GM12878 (cell line): Measurements from ENCODE around the gene GNB3. TPM values are rescaled to one million over a fixed set of nuclear protein-coding genes. Genes with fewer than 3 reads are reported as not detected.

ENCODE experiments used
- ATAC-seq: fragments of 200-7000 bp; cut with Tn5 transposase; 3 replicates; pipeline ENCODE4 v1.9.1; 2020; ENCODE audit warnings: mild to moderate bottlenecking, moderate library complexity
- BruUV-seq: library from RNA; stranded (reverse); fragments of 400-500 nt; replicated peaks from 2 replicates; lab custom pipeline; 2021; lab: Mats Ljungman, UMichigan
- CTCF ChIA-PET: fragments of 300-600 bp; sonication (Branson Sonifier 250); formaldehyde crosslinking; extraction: SDS; loops from one replicate; lab custom pipeline; 2021; ENCODE audit warnings: inconsistent platforms; lab: Yijun Ruan, JAX
- POLR2A ChIA-PET: fragments of 350-600 bp; formaldehyde crosslinking; extraction: SDS; loops from one replicate; lab custom pipeline; 2021; ENCODE audit warnings: inconsistent platforms; lab: Charles Lee
- RAD21 ChIA-PET: fragments of 300-600 bp; sonication (Branson Sonifier 250); formaldehyde crosslinking; loops from one replicate; lab custom pipeline; 2023; ENCODE audit warnings: antibody characterized with exemption; ENCODE audit not compliant: unreplicated experiment; lab: Charles Lee
- SMC1A ChIA-PET: fragments of 300-600 bp; sonication (Branson Sonifier 250); formaldehyde crosslinking; loops from one replicate; lab custom pipeline; 2023; ENCODE audit not compliant: unreplicated experiment, uncharacterized antibody; lab: Charles Lee
- DNase-seq: peaks from one replicate; pipeline ENCODE4 v3.0.0-alpha.2; 2011; ENCODE audit warnings: low read depth, low spot score
- FAIRE-seq: peaks from 3 replicates; lab custom pipeline; 2011; peaks lifted over from hg19 to GRCh38; lab: Jason Lieb, UNC
- H2AFZ ChIP-seq: 2 replicates; pipeline ENCODE4 v1.6.0; 2011; ENCODE audit warnings: low read depth, low read length, control low read depth; ENCODE audit not compliant: control insufficient read depth
- H3K27ac ChIP-seq: 2 replicates; pipeline ENCODE4 v1.5.1; 2011; ENCODE audit warnings: control low read depth; ENCODE audit not compliant: control insufficient read depth, insufficient read depth
- H3K27me3 ChIP-seq, 2 experiments: replicated peaks in 1 of 2; 2 replicates each; pipeline versions ENCODE4 v1.6.0 to v1.6.1; 2011; ENCODE audit warnings: low read length in 1 of 2; ENCODE audit not compliant: control insufficient read depth in 2 of 2, insufficient read depth in 2 of 2
- H3K36me3 ChIP-seq, 2 experiments: 2 replicates each; pipeline ENCODE4 v1.5.1; 2011; ENCODE audit warnings: low read length in 1 of 2; ENCODE audit not compliant: control insufficient read depth in 2 of 2, insufficient read depth in 2 of 2
- H3K4me1 ChIP-seq: 2 replicates; pipeline ENCODE4 v1.6.1; 2011; ENCODE audit warnings: mild to moderate bottlenecking, low read length, moderate library complexity, mixed read lengths; ENCODE audit not compliant: control insufficient read depth, insufficient read depth
- H3K4me2 ChIP-seq: 2 replicates; pipeline ENCODE4 v1.6.0; 2011; ENCODE audit warnings: control low read depth; ENCODE audit not compliant: control insufficient read depth, insufficient read depth
- H3K4me3 ChIP-seq: fragments of 200-600 bp; sonication (generic); 2 replicates; pipeline ENCODE4 v1.5.1; 2016
- H3K79me2 ChIP-seq: 2 replicates; pipeline ENCODE4 v1.6.0; 2011; ENCODE audit warnings: low read length; ENCODE audit not compliant: control insufficient read depth, insufficient read depth
- H3K9ac ChIP-seq: 2 replicates; pipeline ENCODE4 v1.8.0; 2011; ENCODE audit warnings: low read length, control low read depth, mixed read lengths; ENCODE audit not compliant: control insufficient read depth, insufficient read depth
- H3K9me3 ChIP-seq: replicated peaks from 3 replicates; pipeline ENCODE4 v1.5.1; 2011; ENCODE audit warnings: mild to moderate bottlenecking, low read length; ENCODE audit not compliant: control insufficient read depth, insufficient read depth
- H4K20me1 ChIP-seq: 2 replicates; pipeline ENCODE4 v1.6.0; 2011; ENCODE audit not compliant: control insufficient read depth, insufficient read depth
- ATF3 ChIP-seq: IDR thresholded peaks from 2 replicates; pipeline ENCODE4 v1.6.1; 2011; ENCODE audit warnings: low read depth, mild to moderate bottlenecking, low read length, moderate library complexity, borderline replicate concordance; ENCODE audit errors: extremely low read depth
- BMI1 ChIP-seq: fragments of 450-650 bp; IDR thresholded peaks from 2 replicates; pipeline ENCODE4 v1.6.1; 2016; ENCODE audit warnings: mild to moderate bottlenecking, moderate library complexity, borderline replicate concordance
- HDAC2 ChIP-seq: fragments of 200-600 bp; sonication (generic); IDR thresholded peaks from 2 replicates; pipeline ENCODE4 v1.6.1; 2017
- JUND ChIP-seq: IDR thresholded peaks from 2 replicates; pipeline ENCODE4 v1.6.1; 2012; ENCODE audit warnings: low read depth, mild to moderate bottlenecking, low read length, improper control_type of control experiment, moderate library complexity
- KDM1A ChIP-seq: fragments of 200-600 bp; sonication (generic); IDR thresholded peaks from 2 replicates; pipeline ENCODE4 v1.6.1; 2016; ENCODE audit warnings: borderline replicate concordance
- MAX ChIP-seq: IDR thresholded peaks from 2 replicates; pipeline ENCODE4 v1.6.1; 2012; ENCODE audit warnings: low read depth, low read length, improper control_type of control experiment
- RB1 ChIP-seq: fragments of 450-650 bp; formaldehyde crosslinking; IDR thresholded peaks from 2 replicates; pipeline ENCODE4 v1.6.1; 2017; ENCODE audit warnings: mild to moderate bottlenecking, borderline replicate concordance
- SKIL ChIP-seq: fragments of 450-650 bp; IDR thresholded peaks from 2 replicates; pipeline ENCODE4 v1.6.1; 2017; ENCODE audit warnings: mild to moderate bottlenecking, low read depth, inconsistent platforms; ENCODE audit not compliant: poor library complexity, severe bottlenecking
- SMAD1 ChIP-seq: fragments of 450-650 bp; IDR thresholded peaks from 2 replicates; pipeline ENCODE4 v1.6.1; 2018; ENCODE audit warnings: mild to moderate bottlenecking, low read depth; ENCODE audit not compliant: partially characterized antibody
- SP1 ChIP-seq: IDR thresholded peaks from one replicate; pipeline ENCODE4 v1.6.1; 2011; ENCODE audit warnings: low read depth, low read length
- TCF12 ChIP-seq: IDR thresholded peaks from 2 replicates; pipeline ENCODE4 v1.6.1; 2011; ENCODE audit warnings: low read depth, mild to moderate bottlenecking, low read length
- ZBTB33 ChIP-seq: fragments of 450-650 bp; IDR thresholded peaks from 2 replicates; pipeline ENCODE4 v1.6.1; 2017; ENCODE audit warnings: mild to moderate bottlenecking
- WGBS: methylation state at CpG from one replicate; pipeline ENCODE4 v1.1.6; 2016; ENCODE audit warnings: low lambda C conversion rate; ENCODE audit not compliant: insufficient replicate concordance, insufficient coverage; ENCODE audit errors: missing lambda C conversion rate; 5-methylcytosine and 5-hydroxymethylcytosine counted together
- in situ Hi-C: fragments of 300-500 bp; cut with MboI; formaldehyde crosslinking; loops from 9 replicates; pipeline ENCODE4 v1.14.3; 2018; ENCODE audit warnings: mixed read lengths
- intact Hi-C: fragments of 100-400 bp; cut with micrococcal nuclease; formaldehyde crosslinking; loops from one replicate; pipeline ENCODE4 v1.14.2; 2022; ENCODE audit not compliant: unreplicated experiment
- polyA plus RNA-seq, 11 experiments: library from polyadenylated mRNA; depleted of rRNA in 4 of 11; unstranded in 6 of 11; stranded (reverse) in 5 of 11; fragments of >200 nt; fragmentation: Nextera tagmentation in 4 of 11; fragmentation: Illumina TruSeq in 1 of 11; extraction: Ambion mirVana in 4 of 11; extraction: Trizol in 1 of 11; gene quantifications; 1 replicate in 1 of 11; 2 replicates in 10 of 11; pipeline versions ENCODE4 v1.2.1 to v1.2.3, GENCODE V29; 2011 to 2016; ENCODE audit warnings: inconsistent platforms in 2 of 11, missing spikeins in 2 of 11, low read depth in 1 of 11
- total RNA-seq, 4 experiments: library from RNA; depleted of rRNA in 3 of 4; stranded (reverse); fragments of >200 nt in 3 of 4; fragmentation: Illumina TruSeq in 1 of 4; extraction: Trizol in 1 of 4; gene quantifications; 2 replicates each; pipeline versions ENCODE4 v1.2.1 to v1.2.3, GENCODE V29; 2013 to 2021

Gene GNB3
- total and polyA plus RNA-seq, 10 of the 15 experiments (the other 5 are each of a cell fraction or from before 2014, with no cell fraction given) = 0.05 to 1.1 (median 0.36) TPM

- FAIRE-seq = no peak
- TF ChIP-seq BMI1 = no peak
- TF ChIP-seq MAX = no peak
- TF ChIP-seq SMAD1 = no peak
- TF ChIP-seq SP1 = no peak
- TF ChIP-seq KDM1A = no peak
- TF ChIP-seq ATF3 = no peak
- TF ChIP-seq HDAC2 = no peak
- TF ChIP-seq TCF12 = no peak
- TF ChIP-seq ZBTB33 = no peak
- TF ChIP-seq SKIL = no peak
- no peak for TF ChIP-seq RB1
- no peak for TF ChIP-seq JUND
- TF ChIP-seq, all 136 proteins: peak for 0
- WGBS = 83% methylated on average over 14 of the region's 14 CpGs
- H3K36me3 ChIP-seq = peaks cover 31 to 32% of the 10 kb centered on the region in 2 experiments
- ChIA-PET SMC1A (interaction anchor here (4.8 kb wide), 1 partner anchor 12 kb away, joined by 42 read pairs; the partner anchor contains the start of gene TPI1), POLR2A (interaction anchor here (5.0 to 8.9 kb wide), 2 partner anchors 12 to 17 kb away, joined by 52 to 84 read pairs; partner anchors contain the start of genes SPSB2 and TPI1), RAD21 (interaction anchor here (5.6 kb wide), 1 partner anchor 18 kb away, joined by 41 read pairs; the partner anchor contains the start of gene SPSB2), CTCF (interaction anchor here (9.9 kb wide), 1 partner anchor 14 kb away, joined by 173 read pairs; the partner anchor contains the start of genes SPSB2 and TPI1)
- DNase-seq (no peak), ATAC-seq (no peak)
- no peak overlapping the region for H3K4me3 ChIP-seq
- no peak overlapping the region for H3K4me2 ChIP-seq
- H3K27ac ChIP-seq = no peak overlapping the region
- peaks cover 9% of the 10 kb centered on the region; the same call in 1 of the 2 replicates for H3K4me1 ChIP-seq
- intact Hi-C loops = no loop called here
- in situ Hi-C loops = no loop called here
- H3K9me3 ChIP-seq = no peaks in the 10 kb centered on the region
- H2AFZ ChIP-seq = no peak overlapping the region
- H3K79me2 ChIP-seq = peaks cover 25% of the 10 kb centered on the region
- no TSS peak for BruUV-seq
- no peak overlapping the region for H3K9ac ChIP-seq
- H3K27me3 ChIP-seq = no peaks in the 10 kb centered on the region
- no peaks in the 10 kb centered on the region for H4K20me1 ChIP-seq
Observed at GRCh38 chr12:6855322-6855721, 14.6 kb downstream of the GNB3 start.
